Suprapubic skin (tissue), 4 donors: Measurements from ENCODE around the gene ITGA2. TPM values are rescaled to one million over a fixed set of nuclear protein-coding genes. Genes with fewer than 3 reads are reported as not detected.
A peak's percentile ranks its signal among the peaks of the same experiment; 100 is the strongest.

Experiments
- DNase-seq, 2 donors: peaks; one replicate each; pipeline ENCODE4 v3.0.0-alpha.2; 2019; ENCODE audit warnings: low spot score in 2 of 2
- H3K27ac ChIP-seq: fragments of 200-600 bp; sonication (generic); one replicate; pipeline ENCODE4 v1.5.1; 2019
- H3K27me3 ChIP-seq: fragments of 200-600 bp; sonication (generic); one replicate; pipeline ENCODE4 v1.5.1; 2019
- H3K36me3 ChIP-seq: fragments of 200-600 bp; sonication (generic); one replicate; pipeline ENCODE4 v1.5.1; 2019
- H3K4me1 ChIP-seq: fragments of 200-600 bp; sonication (generic); one replicate; pipeline ENCODE4 v1.5.1; 2019
- H3K4me3 ChIP-seq: fragments of 200-600 bp; sonication (generic); one replicate; pipeline ENCODE4 v1.5.1; 2019; ENCODE audit warnings: mild to moderate bottlenecking
- H3K9me3 ChIP-seq: fragments of 200-600 bp; sonication (generic); one replicate; pipeline ENCODE4 v1.5.1; 2019
- EP300 ChIP-seq: sonication (generic); formaldehyde crosslinking; IDR thresholded peaks from one replicate; pipeline ENCODE4 v1.6.1; 2017; ENCODE audit warnings: antibody characterized with exemption
- POLR2A ChIP-seq, 2 donors: fragments of 450-650 bp; IDR thresholded peaks; one replicate each; pipeline ENCODE4 v1.6.1; 2017; ENCODE audit warnings: antibody characterized with exemption in 2 of 2, mild to moderate bottlenecking in 2 of 2, moderate library complexity in 2 of 2
- POLR2AphosphoS5 ChIP-seq, 3 donors: sonication (generic); formaldehyde crosslinking; IDR thresholded peaks; one replicate each; pipeline ENCODE4 v1.6.1; 2017; ENCODE audit warnings: antibody characterized with exemption in 3 of 3
- whole genome bisulfite sequencing: methylation state at CpG from one replicate; pipeline ENCODE4 v1.1.5; 2018; 5-methylcytosine and 5-hydroxymethylcytosine counted together
- total RNA-seq, 4 donors: library from RNA; depleted of rRNA; stranded (reverse); fragments of >200 nt; gene quantifications; one replicate each; pipeline ENCODE4 v1.1.0, GENCODE V29; 2016
- TF ChIP-seq, protein P1 (sequence below), 2 donors: fragments of 200-600 bp in 1 of 2; fragments of 450-650 bp in 1 of 2; sonication (generic) in 1 of 2; IDR thresholded peaks; one replicate each; pipeline ENCODE4 v1.5.1; 2016 to 2019; ENCODE audit warnings: antibody characterized with exemption in 2 of 2, mild to moderate bottlenecking in 1 of 2, moderate library complexity in 1 of 2

Gene ITGA2
- total RNA-seq, 4 donors from 2014 or later, result 29.3 to 54.5 (median 34.3) TPM

GRCh38 chr5:53031695-53032096 lies 42.5 kb downstream of the ITGA2 start:
- Histone ChIP-seq H3K27ac (peak overlapping the region; percentile 19), H3K4me3 (no peak overlapping the region), H3K36me3 (no peaks in the 10 kb centered on the region), H3K4me1 (peaks cover 37% of the 10 kb centered on the region), H3K9me3 (no peaks in the 10 kb centered on the region), H3K27me3 (no peaks in the 10 kb centered on the region)
- WGBS, result 10% methylated on average over 4 of the region's 4 CpGs
- no peak for DNase-seq
- TF ChIP-seq POLR2AphosphoS5 (IDR thresholded peaks at IDR 0.05) (no peak), POLR2A (IDR thresholded peaks at IDR 0.05) (no peak), EP300 (no peak)
- TF ChIP-seq, protein P1, sequence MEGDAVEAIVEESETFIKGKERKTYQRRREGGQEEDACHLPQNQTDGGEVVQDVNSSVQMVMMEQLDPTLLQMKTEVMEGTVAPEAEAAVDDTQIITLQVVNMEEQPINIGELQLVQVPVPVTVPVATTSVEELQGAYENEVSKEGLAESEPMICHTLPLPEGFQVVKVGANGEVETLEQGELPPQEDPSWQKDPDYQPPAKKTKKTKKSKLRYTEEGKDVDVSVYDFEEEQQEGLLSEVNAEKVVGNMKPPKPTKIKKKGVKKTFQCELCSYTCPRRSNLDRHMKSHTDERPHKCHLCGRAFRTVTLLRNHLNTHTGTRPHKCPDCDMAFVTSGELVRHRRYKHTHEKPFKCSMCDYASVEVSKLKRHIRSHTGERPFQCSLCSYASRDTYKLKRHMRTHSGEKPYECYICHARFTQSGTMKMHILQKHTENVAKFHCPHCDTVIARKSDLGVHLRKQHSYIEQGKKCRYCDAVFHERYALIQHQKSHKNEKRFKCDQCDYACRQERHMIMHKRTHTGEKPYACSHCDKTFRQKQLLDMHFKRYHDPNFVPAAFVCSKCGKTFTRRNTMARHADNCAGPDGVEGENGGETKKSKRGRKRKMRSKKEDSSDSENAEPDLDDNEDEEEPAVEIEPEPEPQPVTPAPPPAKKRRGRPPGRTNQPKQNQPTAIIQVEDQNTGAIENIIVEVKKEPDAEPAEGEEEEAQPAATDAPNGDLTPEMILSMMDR (IDR thresholded peaks at IDR 0.05), result no peak

GRCh38 chr5:53032188-53032587 lies 43.0 kb downstream of the ITGA2 start:
- H3K4me1 ChIP-seq, result peaks cover 42% of the 10 kb centered on the region
- H3K27me3 ChIP-seq, result no peaks in the 10 kb centered on the region

DNA sequence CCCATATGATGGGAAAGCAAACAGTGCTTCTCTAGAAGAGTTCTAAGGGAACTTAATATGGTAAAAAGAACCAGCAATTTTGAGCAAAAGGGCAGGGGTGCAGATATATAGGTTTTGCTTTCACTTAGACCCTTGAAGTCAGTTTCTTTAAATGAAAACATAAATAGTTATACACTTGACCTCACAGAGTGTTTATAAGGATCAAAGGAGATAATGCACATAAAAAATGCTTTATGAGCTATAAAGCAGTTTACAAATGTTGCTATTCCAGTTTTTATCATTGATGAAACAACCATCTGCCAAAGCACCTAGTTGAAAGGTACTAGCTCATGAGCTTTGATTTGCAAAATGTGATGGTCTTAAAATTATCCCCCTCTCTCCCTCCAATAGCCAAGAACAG lies 45.7 kb downstream of the ITGA2 start:
- Histone ChIP-seq H3K27ac (no peak overlapping the region), H3K4me3 (no peak overlapping the region), H3K36me3 (no peaks in the 10 kb centered on the region), H3K27me3 (no peaks in the 10 kb centered on the region), H3K9me3 (no peaks in the 10 kb centered on the region), H3K4me1 (peaks cover 52% of the 10 kb centered on the region)
- DNase-seq, result no peak
- TF ChIP-seq POLR2AphosphoS5 (IDR thresholded peaks at IDR 0.05) (no peak), POLR2A (IDR thresholded peaks at IDR 0.05) (no peak), EP300 (no peak)
- TF ChIP-seq, protein P1 (IDR thresholded peaks at IDR 0.05), result no peak

More at GRCh38 chr5:53032188-53032587, 43.0 kb downstream of the ITGA2 start:
- no peaks in the 10 kb centered on the region for H3K9me3 ChIP-seq
- 30% methylated on average over 2 of the region's 2 CpGs for WGBS
- H3K36me3 ChIP-seq, result no peaks in the 10 kb centered on the region
- no peak for DNase-seq
- H3K4me3 ChIP-seq, result no peak overlapping the region
- H3K27ac ChIP-seq, result no peak overlapping the region
- TF ChIP-seq POLR2A (IDR thresholded peaks at IDR 0.05), result no peak
- no peak for TF ChIP-seq EP300
- TF ChIP-seq POLR2AphosphoS5 (IDR thresholded peaks at IDR 0.05), result no peak
- TF ChIP-seq, protein P1 (IDR thresholded peaks at IDR 0.05), result no peak

GRCh38 chr5:53035868-53036381 lies 46.8 kb downstream of the ITGA2 start:
- WGBS, result 49% methylated on average over 2 of the region's 2 CpGs
- Histone ChIP-seq H3K27me3 (no peaks in the 10 kb centered on the region), H3K4me3 (no peak overlapping the region), H3K4me1 (peaks cover 46% of the 10 kb centered on the region), H3K27ac (no peak overlapping the region), H3K9me3 (no peaks in the 10 kb centered on the region), H3K36me3 (no peaks in the 10 kb centered on the region)
- no peak for TF ChIP-seq POLR2AphosphoS5 (IDR thresholded peaks at IDR 0.05)
- TF ChIP-seq, protein P1 (IDR thresholded peaks at IDR 0.05), result no peak
- DNase-seq, result no peak

DNA sequence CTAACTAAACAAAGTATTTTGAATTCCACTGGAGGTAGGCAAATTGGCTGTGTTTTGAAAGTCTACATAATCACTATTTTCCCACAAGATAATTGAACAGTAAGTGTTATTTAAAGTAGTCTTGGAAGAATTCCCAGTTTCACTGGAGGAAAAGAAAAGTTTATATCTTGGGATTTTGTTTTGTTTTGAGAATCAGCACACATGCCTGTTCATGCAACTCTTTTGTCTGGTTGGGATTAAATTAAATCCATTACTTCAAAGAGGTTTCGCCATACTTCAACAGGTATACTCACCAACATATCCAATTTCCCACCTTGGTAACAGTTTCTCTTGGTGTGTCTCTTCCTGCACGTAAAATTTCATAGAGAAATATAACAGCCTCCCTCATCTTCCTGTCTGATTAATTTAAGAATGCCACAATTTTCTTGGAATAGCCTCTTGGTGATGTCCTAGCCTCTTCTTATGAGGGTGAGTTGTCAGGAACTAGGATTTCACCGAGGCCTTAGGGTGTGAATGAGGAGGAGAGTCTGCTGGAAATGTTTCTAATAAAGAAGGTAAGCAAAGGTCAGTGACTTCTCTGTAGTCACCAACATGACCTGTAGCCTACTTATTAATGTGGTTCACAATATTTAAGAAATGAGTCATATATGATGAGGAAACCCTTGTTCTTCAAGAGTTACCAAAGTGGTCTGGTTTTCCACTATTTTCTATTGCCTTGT lies 48.1 kb downstream of the ITGA2 start:
- DNase-seq, result no peak
- no peaks in the 10 kb centered on the region for H3K9me3 ChIP-seq
- TF ChIP-seq POLR2A (IDR thresholded peaks at IDR 0.05), result no peak
- H3K27me3 ChIP-seq, result no peaks in the 10 kb centered on the region
- WGBS, result 44% methylated on average over 3 of the region's 3 CpGs
- H3K4me3 ChIP-seq, result no peak overlapping the region
- H3K4me1 ChIP-seq, result peaks cover 34% of the 10 kb centered on the region
- H3K27ac ChIP-seq, result peak overlapping the region; percentile 35
- H3K36me3 ChIP-seq, result no peaks in the 10 kb centered on the region
